ENCODE measurements around the gene TRIM24.

Gene TRIM24

GRCh38 chr7:138587485-138587884 is 127.4 kb downstream of the TRIM24 start:
- no peak for TF ChIP-seq CTCF (IDR thresholded peaks at IDR 0.05; ENCODE audit: insufficient read depth, low read depth, low read length, missing control alignments)
- DNase-seq (ENCODE audit: low read depth): no peak
- H3K4me3 ChIP-seq (ENCODE audit: low read depth, low read length): no peak overlapping the region

- H3K4me3 ChIP-seq (ENCODE audit: low read depth, low read length): no peak overlapping the region
- no peak for DNase-seq (ENCODE audit: low read depth)
- no peak for TF ChIP-seq CTCF (IDR thresholded peaks at IDR 0.05; ENCODE audit: insufficient read depth, low read depth, low read length, missing control alignments)
Measured at GRCh38 chr7:138588986-138589385, 128.9 kb downstream of the TRIM24 start.

GRCh38 chr7:138590154-138590553 is 130.1 kb downstream of the TRIM24 start:
- no peak overlapping the region for H3K4me3 ChIP-seq (ENCODE audit: low read depth, low read length)
- no peak for TF ChIP-seq CTCF (IDR thresholded peaks at IDR 0.05; ENCODE audit: insufficient read depth, low read depth, low read length, missing control alignments)
- no peak for DNase-seq (ENCODE audit: low read depth)

- DNase-seq (ENCODE audit: low read depth): no peak
- H3K4me3 ChIP-seq (ENCODE audit: low read depth, low read length): no peak overlapping the region
- TF ChIP-seq CTCF (IDR thresholded peaks at IDR 0.05; ENCODE audit: insufficient read depth, low read depth, low read length, missing control alignments): no peak
Measured at GRCh38 chr7:138595454-138595853, 135.4 kb downstream of the TRIM24 start.

- TF ChIP-seq CTCF (IDR thresholded peaks at IDR 0.05; ENCODE audit: insufficient read depth, low read depth, low read length, missing control alignments): no peak
Measured at GRCh38 chr7:138602451-138602850, 142.4 kb downstream of the TRIM24 start.

GRCh38 chr7:138603549-138604318 is 143.7 kb downstream of the TRIM24 start:
- no peak for TF ChIP-seq CTCF (IDR thresholded peaks at IDR 0.05; ENCODE audit: insufficient read depth, low read depth, low read length, missing control alignments)
- no peak for DNase-seq (ENCODE audit: low read depth)
- no peak overlapping the region for H3K4me3 ChIP-seq (ENCODE audit: low read depth, low read length)

More at GRCh38 chr7:138602451-138602850, 142.4 kb downstream of the TRIM24 start:
- no peak overlapping the region for H3K4me3 ChIP-seq (ENCODE audit: low read depth, low read length)
- DNase-seq (ENCODE audit: low read depth): no peak

GRCh38 chr7:138606236-138606635 is 146.2 kb downstream of the TRIM24 start:
- H3K4me3 ChIP-seq (ENCODE audit: low read depth, low read length): no peak overlapping the region
- no peak for DNase-seq (ENCODE audit: low read depth)
- no peak for TF ChIP-seq CTCF (IDR thresholded peaks at IDR 0.05; ENCODE audit: insufficient read depth, low read depth, low read length, missing control alignments)
